Sigmoid colon (tissue), 7 donors: ENCODE data around the gene TSTD2. TPM values are rescaled to one million over a fixed set of nuclear protein-coding genes. Genes with fewer than 3 reads are reported as not detected.

ENCODE experiments used
- DNase-seq: peaks from one replicate; pipeline ENCODE4 v3.0.0-alpha.2; 2019
- H3K27ac ChIP-seq, 4 donors: fragments of 200-600 bp; sonication (generic); one replicate each; pipeline ENCODE4 v1.5.1; 2016 to 2019; ENCODE audit warnings: mild to moderate bottlenecking in 1 of 4
- H3K27me3 ChIP-seq, 3 donors: fragments of 200-600 bp; sonication (generic); one replicate each; pipeline ENCODE4 v1.5.1; 2019; ENCODE audit warnings: mild to moderate bottlenecking in 1 of 3
- H3K36me3 ChIP-seq, 4 donors: fragments of 200-600 bp; sonication (generic); one replicate each; pipeline ENCODE4 v1.5.1; 2016 to 2019
- H3K4me1 ChIP-seq, 4 donors: fragments of 200-600 bp; sonication (generic); one replicate each; pipeline ENCODE4 v1.5.1; 2017 to 2019
- H3K4me3 ChIP-seq, 4 donors: fragments of 200-600 bp; sonication (generic); one replicate each; pipeline ENCODE4 v1.5.1; 2017 to 2019; ENCODE audit warnings: mild to moderate bottlenecking in 2 of 4, moderate library complexity in 1 of 4
- H3K9me3 ChIP-seq, 4 donors: fragments of 200-600 bp in 3 of 4; sonication (generic) in 3 of 4; one replicate each; pipeline versions ENCODE4 v1.5.1 to v1.6.1; 2013 to 2019
- CTCF ChIP-seq, 4 experiments: fragments of 450-650 bp in 3 of 4; fragments of 200-600 bp in 1 of 4; IDR thresholded peaks; one replicate each; pipeline ENCODE4 v1.5.1; 2016 to 2019; ENCODE audit warnings: antibody characterized with exemption in 4 of 4, mild to moderate bottlenecking in 3 of 4, moderate library complexity in 2 of 4
- EP300 ChIP-seq, 4 donors: sonication (generic); formaldehyde crosslinking; IDR thresholded peaks; one replicate each; pipeline ENCODE4 v1.6.1; 2017; ENCODE audit warnings: antibody characterized with exemption in 4 of 4
- POLR2A ChIP-seq, 2 donors: fragments of 450-650 bp; IDR thresholded peaks; one replicate each; pipeline ENCODE4 v1.6.1; 2016; ENCODE audit warnings: antibody characterized with exemption in 2 of 2, mild to moderate bottlenecking in 2 of 2, moderate library complexity in 2 of 2
- POLR2AphosphoS5 ChIP-seq, 4 donors: sonication (generic); formaldehyde crosslinking; IDR thresholded peaks; one replicate each; pipeline ENCODE4 v1.6.1; 2017; ENCODE audit warnings: antibody characterized with exemption in 4 of 4
- WGBS, 2 donors: extraction: QIAGEN DNeasy Blood & Tissue Kit; methylation state at CpG; one replicate each; pipeline ENCODE4 v1.1.7; 2013; 5-methylcytosine and 5-hydroxymethylcytosine counted together
- intact Hi-C: fragments of 100-400 bp; cut with DNase I; formaldehyde crosslinking; loops from one replicate; pipeline ENCODE4 v1.15.1; 2023
- polyA plus RNA-seq, 3 donors: library from polyadenylated mRNA; stranded (reverse); fragments of 200-250 nt; gene quantifications; one replicate each; pipeline ENCODE4 v1.2.3, GENCODE V29; 2013
- total RNA-seq, 4 donors: library from RNA; depleted of rRNA; stranded (reverse); fragments of >200 nt; gene quantifications; one replicate each; pipeline ENCODE4 v1.1.0, GENCODE V29; 2016
- donor health status: healthy with polysubstance abuse.
- donor health status: Bipolar disorder and iron deficiency.
- donor health status: healthy.

Gene TSTD2
- total and polyA plus RNA-seq, 7 donors: 8.4 to 31.2 (median 15.5) TPM

DNA sequence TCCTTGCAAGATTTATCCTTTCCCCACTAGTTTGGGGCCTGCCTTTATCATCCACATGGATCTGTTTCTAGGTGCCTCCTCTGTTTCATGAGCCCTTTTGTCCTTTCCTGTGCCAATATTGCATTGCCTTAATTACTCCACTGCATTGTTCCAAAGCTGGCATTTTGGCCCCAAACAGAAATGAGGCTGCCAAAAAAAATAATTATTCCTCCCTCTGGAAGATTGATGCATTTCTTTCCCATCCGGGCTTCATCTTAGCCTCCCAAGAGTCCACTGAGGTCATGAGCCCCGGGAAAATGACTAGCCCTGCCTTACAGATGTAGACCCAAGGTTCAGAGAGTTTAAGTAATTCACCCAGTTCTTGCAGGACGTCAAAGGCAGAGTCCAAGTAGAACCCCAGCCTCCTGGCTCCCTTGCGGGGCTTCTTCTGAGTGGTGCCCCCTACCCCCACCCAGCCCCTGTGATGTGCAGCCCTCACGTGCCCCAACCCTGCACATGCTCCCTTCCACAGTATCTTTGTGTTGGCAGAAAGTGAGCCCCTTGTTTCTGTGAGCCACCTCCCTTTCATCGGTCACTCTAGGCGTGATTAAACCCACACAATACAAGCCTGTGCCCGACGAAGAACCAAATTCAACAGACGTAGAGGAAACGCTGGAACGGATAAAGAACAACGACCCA lies 69.6 kb downstream of the TSTD2 start:
- DNase-seq: no peak
- no peak for TF ChIP-seq EP300 (IDR thresholded peaks at IDR 0.05)
- TF ChIP-seq POLR2AphosphoS5 (IDR thresholded peaks at IDR 0.05): no peak
- no peak for TF ChIP-seq POLR2A (IDR thresholded peaks at IDR 0.05)
- intact Hi-C loops: no loop called here
- Histone ChIP-seq H3K4me1 (peaks cover 0 to 35% (median 25%) of the 10 kb centered on the region in 4 donors), H3K36me3 (peaks cover 0 to 23% (median 3%) of the 10 kb centered on the region in 4 donors), H3K9me3 (no peaks in the 10 kb centered on the region), H3K4me3 (no peak overlapping the region), H3K27ac (peak overlapping the region; percentile 55 to 74 (median 68)), H3K27me3 (no peaks in the 10 kb centered on the region)
- 76 to 77% methylated on average over 13 of the region's 13 CpGs for WGBS, 2 donors

GRCh38 chr9:97562542-97562941 lies 70.6 kb downstream of the TSTD2 start:
- Histone ChIP-seq H3K4me1 (peaks cover 0 to 41% (median 35%) of the 10 kb centered on the region in 4 donors), H3K4me3 (no peak overlapping the region), H3K27me3 (no peaks in the 10 kb centered on the region), H3K27ac (peak overlapping the region in 2 of 4 donors; percentile 72 to 74), H3K9me3 (no peaks in the 10 kb centered on the region), H3K36me3 (peaks cover 0 to 13% (median 2%) of the 10 kb centered on the region in 4 donors)
- no peak for DNase-seq
- TF ChIP-seq CTCF (IDR thresholded peaks at IDR 0.05) (no peak), EP300 (IDR thresholded peaks at IDR 0.05) (no peak), POLR2A (IDR thresholded peaks at IDR 0.05) (no peak), POLR2AphosphoS5 (IDR thresholded peaks at IDR 0.05) (no peak)
- 93 to 97% methylated on average over 5 of the region's 5 CpGs for WGBS, 2 donors
- intact Hi-C loops: no loop called here

- H3K27me3 ChIP-seq: no peaks in the 10 kb centered on the region
- H3K36me3 ChIP-seq: peaks cover 0 to 4% (median 2%) of the 10 kb centered on the region in 4 donors
- intact Hi-C loops: no loop called here
- H3K9me3 ChIP-seq: no peaks in the 10 kb centered on the region
- no peak for DNase-seq
- WGBS, 2 donors: 72 to 79% methylated on average over 3 of the region's 3 CpGs
- H3K4me3 ChIP-seq: no peak overlapping the region
- peaks cover 0 to 52% (median 45%) of the 10 kb centered on the region in 4 donors for H3K4me1 ChIP-seq
- TF ChIP-seq EP300 (IDR thresholded peaks at IDR 0.05) (no peak), POLR2AphosphoS5 (IDR thresholded peaks at IDR 0.05) (no peak), POLR2A (IDR thresholded peaks at IDR 0.05) (no peak), CTCF (IDR thresholded peaks at IDR 0.05) (no peak)
- H3K27ac ChIP-seq: peak overlapping the region in 2 of 4 donors; percentile 72 to 74
Measured at GRCh38 chr9:97561501-97561900, 71.7 kb downstream of the TSTD2 start.

DNA sequence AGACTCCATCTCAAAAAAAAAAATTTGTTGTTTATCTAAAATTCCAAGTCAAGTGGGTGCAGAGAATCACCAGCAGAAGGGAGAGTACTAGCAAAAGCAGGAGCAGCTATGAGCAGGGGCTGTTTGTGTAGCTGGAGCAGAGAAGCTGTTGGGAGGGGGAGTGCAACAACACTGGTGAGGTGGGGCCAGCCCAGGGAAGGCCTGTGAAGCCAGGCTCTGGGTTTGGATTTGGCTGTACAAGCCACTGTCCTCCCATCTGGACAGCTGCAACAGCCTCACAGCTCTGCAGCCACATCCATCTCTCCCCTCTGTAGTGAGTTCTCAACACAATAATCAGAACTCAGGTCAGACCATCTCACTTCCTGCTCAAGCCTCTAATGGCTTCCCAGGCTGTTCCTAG lies 72.3 kb downstream of the TSTD2 start:
- DNase-seq: no peak
- peak overlapping the region in 1 of 4 donors; percentile 72 for H3K27ac ChIP-seq
- no peaks in the 10 kb centered on the region for H3K27me3 ChIP-seq
- TF ChIP-seq EP300 (IDR thresholded peaks at IDR 0.05) (no peak), POLR2A (IDR thresholded peaks at IDR 0.05) (no peak), POLR2AphosphoS5 (IDR thresholded peaks at IDR 0.05) (no peak), CTCF (IDR thresholded peaks at IDR 0.05) (no peak)
- intact Hi-C loops: no loop called here
- H3K4me3 ChIP-seq: no peak overlapping the region
- H3K36me3 ChIP-seq: peaks cover 0 to 4% (median under 1%) of the 10 kb centered on the region in 4 donors
- H3K4me1 ChIP-seq: peaks cover 0 to 52% (median 45%) of the 10 kb centered on the region in 4 donors
- H3K9me3 ChIP-seq: no peaks in the 10 kb centered on the region

DNA sequence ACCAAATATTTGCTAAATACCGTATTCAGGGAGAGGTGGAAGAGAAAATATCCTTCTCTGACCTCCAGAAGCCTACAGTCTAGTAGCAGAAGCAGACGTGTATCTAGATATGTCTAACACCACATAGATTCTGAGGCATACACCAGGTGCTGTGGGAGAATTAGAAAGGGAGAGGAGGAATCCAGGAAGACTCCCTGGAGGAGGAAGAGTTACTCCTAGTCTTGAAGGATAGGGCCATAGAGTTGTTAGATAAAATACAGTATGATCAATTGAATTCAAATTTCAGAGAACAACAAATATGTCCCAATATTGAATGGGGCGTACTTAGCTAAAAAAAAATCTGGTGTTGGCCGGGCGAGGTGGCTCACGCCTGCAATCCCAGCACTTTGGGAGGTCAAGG lies 73.0 kb downstream of the TSTD2 start:
- H3K36me3 ChIP-seq: peaks cover 0 to 11% (median 4%) of the 10 kb centered on the region in 4 donors
- TF ChIP-seq POLR2AphosphoS5 (IDR thresholded peaks at IDR 0.05) (no peak), POLR2A (IDR thresholded peaks at IDR 0.05) (no peak), EP300 (IDR thresholded peaks at IDR 0.05) (no peak), CTCF (IDR thresholded peaks at IDR 0.05) (no peak)
- DNase-seq: no peak
- no peaks in the 10 kb centered on the region for H3K9me3 ChIP-seq
- intact Hi-C loops: no loop called here
- H3K4me1 ChIP-seq: peaks cover 0 to 52% (median 45%) of the 10 kb centered on the region in 4 donors
- WGBS, 2 donors: 83 to 84% methylated on average over 6 of the region's 6 CpGs
- H3K27me3 ChIP-seq: no peaks in the 10 kb centered on the region
- H3K4me3 ChIP-seq: no peak overlapping the region
- H3K27ac ChIP-seq: peak overlapping the region in 2 of 4 donors; percentile 36 to 91
